Loucy (cell line): ENCODE data around the gene POC1B.

ENCODE experiments used
- H2AFZ ChIP-seq: fragments of 200-600 bp; sonication (generic); 2 replicates; pipeline ENCODE4 v1.6.0; 2016; ENCODE audit warnings: antibody characterized with exemption, mild to moderate bottlenecking, low read length, moderate library complexity
- H3F3A ChIP-seq: fragments of 200-600 bp; 2 replicates; pipeline ENCODE4 v1.6.0; 2016; ENCODE audit warnings: antibody characterized with exemption, low read depth, mild to moderate bottlenecking
- H3K27me3 ChIP-seq: fragments of 200-600 bp; sonication (generic); 2 replicates; pipeline ENCODE4 v1.6.1; 2014; ENCODE audit warnings: low read length, mild to moderate bottlenecking; ENCODE audit not compliant: insufficient read depth, poor library complexity, severe bottlenecking
- H3K36me3 ChIP-seq: fragments of 200-600 bp; sonication (generic); 2 replicates; pipeline ENCODE4 v1.6.1; 2016; ENCODE audit warnings: low read length; ENCODE audit not compliant: insufficient read depth
- H3K4me1 ChIP-seq: fragments of 200-600 bp; sonication (generic); 2 replicates; pipeline ENCODE4 v1.5.1; 2014; ENCODE audit warnings: low read length, mild to moderate bottlenecking; ENCODE audit not compliant: insufficient read depth, poor library complexity, severe bottlenecking
- H3K4me2 ChIP-seq: fragments of 200-600 bp; sonication (generic); 2 replicates; pipeline ENCODE4 v1.6.0; 2014; ENCODE audit warnings: antibody characterized with exemption, low read length, low read depth, mild to moderate bottlenecking; ENCODE audit not compliant: poor library complexity, severe bottlenecking
- H3K4me3 ChIP-seq: fragments of 200-600 bp; sonication (generic); 2 replicates; pipeline ENCODE4 v1.5.1; 2014; ENCODE audit warnings: low read length, mild to moderate bottlenecking, mixed read lengths; ENCODE audit not compliant: poor library complexity, severe bottlenecking
- H3K79me2 ChIP-seq: fragments of 200-600 bp; sonication (generic); 2 replicates; pipeline ENCODE4 v1.6.1; 2014; ENCODE audit warnings: low read length; ENCODE audit not compliant: insufficient read depth
- H3K9ac ChIP-seq: fragments of 200-600 bp; sonication (generic); 2 replicates; pipeline ENCODE4 v1.6.0; 2014; ENCODE audit warnings: mild to moderate bottlenecking, low read depth, low read length, moderate library complexity; ENCODE audit not compliant: poor library complexity, severe bottlenecking
- H3K9me2 ChIP-seq: fragments of 200-600 bp; sonication (generic); replicated peaks from 2 replicates; pipeline ENCODE4 v1.6.1; 2016; ENCODE audit warnings: low read depth, low read length, mixed read lengths
- H3K9me3 ChIP-seq: fragments of 200-600 bp; sonication (generic); 2 replicates; pipeline ENCODE4 v1.6.1; 2014; ENCODE audit warnings: mild to moderate bottlenecking, antibody characterized with exemption, low read length, low read depth; ENCODE audit not compliant: insufficient read depth
- H4K20me1 ChIP-seq: fragments of 200-600 bp; sonication (generic); 2 replicates; pipeline ENCODE4 v1.6.0; 2014; ENCODE audit warnings: antibody characterized with exemption, low read length, mild to moderate bottlenecking; ENCODE audit not compliant: insufficient read depth, poor library complexity, severe bottlenecking
- CTCF ChIP-seq: fragments of 200-600 bp; sonication (generic); conservative IDR thresholded peaks from 2 replicates; pipeline ENCODE4 v1.5.1; 2014; ENCODE audit warnings: mild to moderate bottlenecking, antibody characterized with exemption, low read length
- EZH2phosphoT487 ChIP-seq: fragments of 200-600 bp; IDR thresholded peaks from 2 replicates; pipeline ENCODE4 v1.6.1; 2018; ENCODE audit warnings: antibody characterized with exemption, mild to moderate bottlenecking, moderate library complexity, borderline replicate concordance

POC1B gene

GRCh38 chr12:89542236-89542635, 16.4 kb upstream of the POC1B start:
- Histone ChIP-seq H4K20me1 (no peaks in the 10 kb centered on the region), H3K9me3 (no peaks in the 10 kb centered on the region), H3K9me2 (no peaks in the 10 kb centered on the region), H3F3A (no peaks in the 10 kb centered on the region), H3K4me1 (no peaks in the 10 kb centered on the region), H3K27me3 (no peaks in the 10 kb centered on the region), H2AFZ (no peak overlapping the region), H3K79me2 (no peaks in the 10 kb centered on the region), H3K4me3 (no peak overlapping the region), H3K9ac (no peak overlapping the region), H3K4me2 (no peak overlapping the region), H3K36me3 (no peaks in the 10 kb centered on the region)
- TF ChIP-seq CTCF: no peak
- TF ChIP-seq EZH2phosphoT487: no peak

GRCh38 chr12:89540586-89540985, 14.7 kb upstream of the POC1B start:
- no peaks in the 10 kb centered on the region for H3K27me3 ChIP-seq
- no peak overlapping the region for H3K9ac ChIP-seq
- H3K4me1 ChIP-seq: no peaks in the 10 kb centered on the region
- H3K9me3 ChIP-seq: no peaks in the 10 kb centered on the region
- no peak for TF ChIP-seq EZH2phosphoT487
- no peak for TF ChIP-seq CTCF
- H3K79me2 ChIP-seq: no peaks in the 10 kb centered on the region
- no peak overlapping the region for H3K4me2 ChIP-seq
- H3K36me3 ChIP-seq: no peaks in the 10 kb centered on the region
- H2AFZ ChIP-seq: no peak overlapping the region
- no peaks in the 10 kb centered on the region for H4K20me1 ChIP-seq
- no peaks in the 10 kb centered on the region for H3K9me2 ChIP-seq
- no peaks in the 10 kb centered on the region for H3F3A ChIP-seq
- no peak overlapping the region for H3K4me3 ChIP-seq

- no peak overlapping the region for H3K9ac ChIP-seq
- H3F3A ChIP-seq: no peaks in the 10 kb centered on the region
- no peaks in the 10 kb centered on the region for H3K9me2 ChIP-seq
- H3K27me3 ChIP-seq: no peaks in the 10 kb centered on the region
- H3K79me2 ChIP-seq: no peaks in the 10 kb centered on the region
- H2AFZ ChIP-seq: no peak overlapping the region
- no peak overlapping the region for H3K4me3 ChIP-seq
- no peaks in the 10 kb centered on the region for H4K20me1 ChIP-seq
- no peaks in the 10 kb centered on the region for H3K36me3 ChIP-seq
- no peak overlapping the region for H3K4me2 ChIP-seq
- H3K4me1 ChIP-seq: no peaks in the 10 kb centered on the region
- no peak for TF ChIP-seq EZH2phosphoT487
- no peak for TF ChIP-seq CTCF
- H3K9me3 ChIP-seq: no peaks in the 10 kb centered on the region
These were observed 13.8 kb upstream of the POC1B start for GRCh38 chr12:89539426-89540223.
